Measurements from ENCODE around the gene PRR12. TPM values are rescaled to one million over a fixed set of nuclear protein-coding genes. Genes with fewer than 3 reads are reported as not detected.

PRR12 gene
- total RNA-seq, 1 experiment from 2014 or later = 6.3 TPM

GRCh38 chr19:49652551-49653465 lies 61.8 kb downstream of the PRR12 start:
- Histone ChIP-seq H3K4me1 (no peaks in the 10 kb centered on the region), H3K36me3 (peaks cover 54% of the 10 kb centered on the region), H3K27me3 (no peaks in the 10 kb centered on the region), H3K27ac (no peak overlapping the region), H3K4me3 (no peak overlapping the region), H3K9me3 (replicated peaks) (no peaks in the 10 kb centered on the region)
- no peak for DNase-seq

- H3K36me3 ChIP-seq = peaks cover 59% of the 10 kb centered on the region
- H3K4me3 ChIP-seq = no peak overlapping the region
- H3K4me1 ChIP-seq = no peaks in the 10 kb centered on the region
- no peak for DNase-seq
- no peaks in the 10 kb centered on the region for H3K9me3 ChIP-seq (replicated peaks)
- no peak overlapping the region for H3K27ac ChIP-seq
- H3K27me3 ChIP-seq = no peaks in the 10 kb centered on the region
These were observed 62.5 kb downstream of the PRR12 start for GRCh38 chr19:49653466-49653806.

DNA sequence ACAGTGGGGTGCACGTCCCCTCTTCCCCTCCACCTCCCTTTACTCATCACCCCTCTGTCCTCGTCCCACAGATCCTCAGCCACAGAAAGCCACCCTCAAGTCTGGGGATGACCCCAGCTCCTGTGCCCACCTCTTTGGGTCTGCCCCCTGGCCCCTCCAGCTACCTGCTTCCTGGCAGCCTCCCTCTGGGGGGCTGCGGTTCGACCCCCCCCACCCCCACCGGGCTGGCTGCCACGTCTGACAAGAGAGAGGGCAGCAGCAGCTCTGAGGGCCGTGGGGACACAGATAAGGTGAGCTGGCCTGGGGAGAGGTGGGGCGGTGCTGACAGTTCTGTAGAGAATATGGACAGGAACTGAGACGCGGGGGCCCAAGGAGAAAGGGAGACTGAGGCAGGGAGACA lies 63.6 kb downstream of the PRR12 start:
- H3K27me3 ChIP-seq = no peaks in the 10 kb centered on the region
- no peaks in the 10 kb centered on the region for H3K4me1 ChIP-seq
- no peak for DNase-seq
- H3K36me3 ChIP-seq = peaks cover 63% of the 10 kb centered on the region
- H3K4me3 ChIP-seq = no peak overlapping the region
- no peaks in the 10 kb centered on the region for H3K9me3 ChIP-seq (replicated peaks)
- H3K27ac ChIP-seq = no peak overlapping the region

GRCh38 chr19:49655570-49656455 lies 64.8 kb downstream of the PRR12 start:
- Histone ChIP-seq H3K27ac (no peak overlapping the region), H3K4me1 (no peaks in the 10 kb centered on the region), H3K36me3 (peaks cover 60% of the 10 kb centered on the region)

GRCh38 chr19:49656456-49657109 lies 65.6 kb downstream of the PRR12 start:
- Histone ChIP-seq H3K4me1 (no peaks in the 10 kb centered on the region), H3K27me3 (no peaks in the 10 kb centered on the region), H3K36me3 (peaks cover 59% of the 10 kb centered on the region), H3K9me3 (replicated peaks) (no peaks in the 10 kb centered on the region), H3K4me3 (no peak overlapping the region), H3K27ac (no peak overlapping the region)
- no peak for DNase-seq

More at GRCh38 chr19:49655570-49656455, 64.8 kb downstream of the PRR12 start:
- no peak for DNase-seq
- H3K4me3 ChIP-seq = no peak overlapping the region
- H3K9me3 ChIP-seq (replicated peaks) = no peaks in the 10 kb centered on the region
- H3K27me3 ChIP-seq = no peaks in the 10 kb centered on the region

DNA sequence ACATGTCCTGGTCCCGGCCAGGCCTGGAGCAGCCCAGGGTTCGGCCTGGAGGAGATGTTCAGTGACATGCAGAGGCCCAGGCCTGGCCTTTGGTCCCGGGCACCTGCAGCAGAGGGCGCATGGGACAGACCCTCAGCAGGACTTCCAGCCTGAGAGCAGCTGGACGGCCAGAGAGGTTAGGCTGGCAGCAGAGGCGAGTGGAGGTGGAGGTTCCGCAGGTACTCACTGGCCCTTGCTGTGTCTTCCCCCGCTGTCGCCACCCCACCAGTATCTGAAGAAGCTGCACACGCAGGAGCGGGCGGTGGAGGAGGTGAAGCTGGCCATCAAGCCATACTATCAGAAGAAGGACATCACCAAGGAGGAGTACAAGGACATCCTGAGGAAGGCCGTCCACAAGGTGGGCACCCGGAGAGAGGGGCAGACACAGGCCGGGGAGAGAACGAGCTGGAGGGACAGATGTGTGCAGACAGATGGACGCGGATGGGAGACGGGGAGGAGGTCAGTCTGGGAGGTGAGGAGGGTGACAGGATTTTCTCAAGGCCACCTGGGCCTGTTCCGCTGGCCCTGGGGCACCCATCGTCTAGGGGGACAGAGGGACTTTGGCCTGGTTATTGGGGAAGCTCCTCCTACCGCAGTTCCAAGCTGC lies 66.6 kb downstream of the PRR12 start:
- Histone ChIP-seq H3K27me3 (no peaks in the 10 kb centered on the region), H3K4me3 (no peak overlapping the region), H3K9me3 (replicated peaks) (no peaks in the 10 kb centered on the region), H3K4me1 (no peaks in the 10 kb centered on the region), H3K36me3 (peaks cover 60% of the 10 kb centered on the region), H3K27ac (no peak overlapping the region)
- DNase-seq = no peak

DNA sequence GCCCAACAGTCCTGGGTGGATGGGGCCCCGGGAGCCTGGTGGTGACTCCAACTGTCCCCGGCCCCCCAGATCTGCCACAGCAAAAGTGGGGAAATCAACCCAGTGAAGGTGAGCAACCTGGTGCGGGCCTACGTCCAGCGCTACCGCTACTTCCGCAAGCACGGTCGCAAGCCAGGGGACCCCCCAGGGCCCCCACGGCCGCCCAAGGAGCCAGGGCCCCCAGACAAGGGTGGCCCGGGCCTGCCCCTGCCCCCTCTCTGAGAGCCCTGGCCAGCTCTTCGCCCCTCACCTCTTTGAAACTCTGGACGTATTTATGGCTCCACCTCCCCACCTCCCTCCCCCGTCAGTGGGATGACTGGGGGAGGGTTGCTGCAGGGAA lies 67.1 kb downstream of the PRR12 start:
- H3K9me3 ChIP-seq (replicated peaks) = no peaks in the 10 kb centered on the region
- DNase-seq = no peak
- H3K36me3 ChIP-seq = peaks cover 56% of the 10 kb centered on the region
- H3K4me1 ChIP-seq = no peaks in the 10 kb centered on the region
- no peaks in the 10 kb centered on the region for H3K27me3 ChIP-seq
- H3K27ac ChIP-seq = no peak overlapping the region
- H3K4me3 ChIP-seq = no peak overlapping the region

- H3K9me3 ChIP-seq (replicated peaks) = no peaks in the 10 kb centered on the region
- no peak overlapping the region for H3K27ac ChIP-seq
- no peak for DNase-seq
- H3K36me3 ChIP-seq = peaks cover 52% of the 10 kb centered on the region
- H3K4me1 ChIP-seq = 0 out of 2 replicates have a peak, but pooled peaks cover under 1% of the 10 kb centered on the region
- H3K27me3 ChIP-seq = no peaks in the 10 kb centered on the region
- no peak overlapping the region for H3K4me3 ChIP-seq
These were observed 67.8 kb downstream of the PRR12 start for GRCh38 chr19:49658566-49659442.

DNA sequence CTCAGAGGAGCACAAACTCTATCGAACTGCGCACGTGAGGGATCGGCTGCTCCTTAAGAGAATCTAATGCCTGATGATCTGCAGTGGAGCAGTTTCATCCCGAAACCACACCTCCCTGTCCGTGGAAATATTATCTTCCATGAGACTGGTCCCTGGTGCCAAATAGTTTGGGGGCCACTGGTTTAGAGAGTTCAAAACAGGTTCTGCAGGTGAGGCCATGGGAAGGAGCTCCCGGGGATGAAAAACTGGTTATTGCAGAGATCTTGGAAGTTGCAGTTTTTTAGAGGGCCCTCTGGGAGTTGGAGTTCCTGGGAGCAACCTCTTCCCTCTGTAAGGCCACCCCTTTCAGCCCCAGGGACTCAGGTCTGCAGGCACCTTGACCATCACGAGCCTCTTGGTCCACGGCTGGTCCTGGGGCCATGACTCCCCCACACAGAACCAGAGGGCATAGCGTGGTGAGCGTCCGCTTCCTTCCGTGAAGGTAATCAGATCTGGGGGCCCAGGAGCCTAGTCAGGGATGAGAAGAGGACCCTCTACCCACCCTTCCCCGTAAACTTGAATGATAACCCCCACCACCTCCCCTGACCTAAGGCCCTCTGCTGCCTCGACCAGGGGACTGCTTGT lies 69.5 kb downstream of the PRR12 start:
- no peak overlapping the region for H3K4me3 ChIP-seq
- no peaks in the 10 kb centered on the region for H3K27me3 ChIP-seq
- no peak for DNase-seq
- H3K9me3 ChIP-seq (replicated peaks) = no peaks in the 10 kb centered on the region
- H3K27ac ChIP-seq = no peak overlapping the region
- 0 out of 2 replicates have a peak, but pooled peaks cover 3% of the 10 kb centered on the region for H3K4me1 ChIP-seq
- peaks cover 37% of the 10 kb centered on the region for H3K36me3 ChIP-seq

DNA sequence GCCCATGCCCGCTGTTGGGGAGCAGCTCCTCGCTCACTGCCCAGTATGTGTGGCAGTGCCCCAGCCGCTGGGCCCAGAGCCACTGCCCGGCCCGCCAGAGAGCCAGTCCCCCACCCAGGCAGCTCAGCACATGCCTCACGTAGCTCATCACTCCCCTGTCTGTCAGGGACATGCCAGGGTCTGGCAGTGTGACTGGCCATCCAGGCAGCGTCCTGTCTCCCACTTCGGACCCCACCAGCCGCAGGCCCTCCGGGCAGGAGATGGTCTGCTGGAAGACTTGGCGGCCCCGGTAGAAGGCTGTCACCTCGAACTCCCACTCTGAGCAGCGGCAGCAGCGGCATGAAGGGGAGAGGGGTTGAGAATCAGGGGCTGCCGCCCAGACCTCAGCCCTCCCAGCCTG lies 71.0 kb downstream of the PRR12 start:
- no peak for DNase-seq
- Histone ChIP-seq H3K4me1 (0 out of 2 replicates have a peak, but pooled peaks cover 3% of the 10 kb centered on the region), H3K4me3 (no peak overlapping the region), H3K27ac (no peak overlapping the region), H3K36me3 (peaks cover 35% of the 10 kb centered on the region), H3K9me3 (replicated peaks) (no peaks in the 10 kb centered on the region), H3K27me3 (no peaks in the 10 kb centered on the region)

DNA sequence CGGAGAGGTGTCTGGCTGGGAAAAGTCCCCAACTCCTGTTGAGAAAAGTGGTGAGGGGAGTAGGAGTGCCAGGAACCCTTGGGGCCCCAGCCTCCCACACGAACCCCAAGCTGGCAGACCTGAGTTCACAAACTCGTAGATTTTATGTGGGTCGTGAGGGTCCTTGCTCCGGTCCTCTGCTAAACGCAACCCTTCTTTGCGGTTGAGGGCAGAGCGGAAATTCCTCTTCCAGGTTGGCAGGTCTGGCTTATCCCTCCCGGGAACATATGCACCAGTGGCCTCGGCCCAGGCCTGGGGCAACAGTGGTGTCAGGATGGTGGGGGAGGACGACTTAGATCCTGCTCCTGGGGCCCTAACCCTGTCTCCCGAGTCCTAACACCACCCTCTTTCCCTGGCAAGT lies 72.2 kb downstream of the PRR12 start:
- Histone ChIP-seq H3K27me3 (no peaks in the 10 kb centered on the region), H3K4me1 (0 out of 2 replicates have a peak, but pooled peaks cover 3% of the 10 kb centered on the region), H3K9me3 (replicated peaks) (no peaks in the 10 kb centered on the region), H3K27ac (no peak overlapping the region), H3K36me3 (peaks cover 27% of the 10 kb centered on the region), H3K4me3 (no peak overlapping the region)
- no peak for DNase-seq

- peak; percentile 88 to 89 for DNase-seq
These were observed 73.4 kb downstream of the PRR12 start for GRCh38 chr19:49664171-49665035.

More at GRCh38 chr19:49664171-49665035, 73.4 kb downstream of the PRR12 start:
- Histone ChIP-seq H3K27ac (peak overlapping the region; percentile 26; the same call in 1 of the 2 replicates), H3K9me3 (replicated peaks) (no peaks in the 10 kb centered on the region), H3K27me3 (no peaks in the 10 kb centered on the region), H3K36me3 (peaks cover 18% of the 10 kb centered on the region), H3K4me1 (0 out of 2 replicates have a peak, but pooled peaks cover 3% of the 10 kb centered on the region), H3K4me3 (peak overlapping the region; percentile 70)

Data from SJCRH30 (cell line).